ENCODE data around the gene IPO7. TPM values are rescaled to one million over a fixed set of nuclear protein-coding genes. Genes with fewer than 3 reads are reported as not detected.

The IPO7 gene
- total RNA-seq, 2 donors from 2014 or later: 161 to 163 TPM

- H3K4me1 Mint-ChIP-seq: peaks cover 24% of the 10 kb centered on the region
- H3K9me3 Mint-ChIP-seq: no peaks in the 10 kb centered on the region
- H3K27me3 Mint-ChIP-seq (ENCODE audit: insufficient read depth): no peaks in the 10 kb centered on the region
- peak overlapping the region; percentile 93 for H3K27ac ChIP-seq (ENCODE audit: low read depth, low read length)
- H3K36me3 Mint-ChIP-seq (ENCODE audit: low read depth): peaks cover 20% of the 10 kb centered on the region
- H3K36me3 ChIP-seq (ENCODE audit: control insufficient read depth, insufficient read depth, low read length): peaks cover 32% of the 10 kb centered on the region
- peak overlapping the region; percentile 99 for H3K4me3 Mint-ChIP-seq
- H3K4me3 ChIP-seq (ENCODE audit: low read length): peak overlapping the region; percentile 96
- no peak for DNase-seq
- no peaks in the 10 kb centered on the region for H3K27me3 ChIP-seq (ENCODE audit: control insufficient read depth, insufficient read depth, low read length, poor library complexity, severe bottlenecking)
- H3K4me1 ChIP-seq (ENCODE audit: control insufficient read depth, insufficient read depth, low read length): no peaks in the 10 kb centered on the region
- WGBS, 2 experiments (ENCODE audit: insufficient coverage in 1 of 2, insufficient read length in 1 of 2): 11 to 12% methylated on average over 9 to 10 of the region's 10 CpGs
- no peak for TF ChIP-seq CTCF (conservative IDR thresholded peaks at IDR 0.05)
- peak overlapping the region; percentile 96 for H3K27ac Mint-ChIP-seq
- H3K9ac ChIP-seq (ENCODE audit: extremely low read depth, low read length, poor library complexity, severe bottlenecking): peak overlapping the region; percentile 94
- no peaks in the 10 kb centered on the region for H3K9me3 ChIP-seq (ENCODE audit: control insufficient read depth, low read length)
These were observed 961 bp downstream of the IPO7 start for GRCh38 chr11:9385327-9385899.

GRCh38 chr11:9386086-9386485 is 1.6 kb downstream of the IPO7 start:
- Histone ChIP-seq H3K36me3 (ENCODE audit: control insufficient read depth, insufficient read depth, low read length) (peaks cover 38% of the 10 kb centered on the region), H3K9ac (ENCODE audit: extremely low read depth, low read length, poor library complexity, severe bottlenecking) (peak overlapping the region; percentile 94), H3K27me3 (ENCODE audit: control insufficient read depth, insufficient read depth, low read length, poor library complexity, severe bottlenecking) (no peaks in the 10 kb centered on the region), H3K27ac (ENCODE audit: low read depth, low read length) (no peak overlapping the region), H3K9me3 (ENCODE audit: control insufficient read depth, low read length) (no peaks in the 10 kb centered on the region), H3K4me1 (ENCODE audit: control insufficient read depth, insufficient read depth, low read length) (no peaks in the 10 kb centered on the region), H3K4me3 (ENCODE audit: low read length) (peak overlapping the region; percentile 96)
- Mint-ChIP-seq H3K4me3 (peak overlapping the region; percentile 99), H3K27ac (no peak overlapping the region), H3K4me1 (peaks cover 17% of the 10 kb centered on the region), H3K27me3 (ENCODE audit: insufficient read depth) (no peaks in the 10 kb centered on the region), H3K9me3 (no peaks in the 10 kb centered on the region), H3K36me3 (ENCODE audit: low read depth) (peaks cover 22% of the 10 kb centered on the region)
- no peak for TF ChIP-seq CTCF (conservative IDR thresholded peaks at IDR 0.05)
- WGBS, 2 experiments (ENCODE audit: insufficient coverage in 1 of 2, insufficient read length in 1 of 2): 80 to 90% methylated on average over 1 of the region's 2 CpGs
- DNase-seq: no peak

GRCh38 chr11:9386901-9387300 is 2.4 kb downstream of the IPO7 start:
- Histone ChIP-seq H3K36me3 (ENCODE audit: control insufficient read depth, insufficient read depth, low read length) (peaks cover 42% of the 10 kb centered on the region), H3K9ac (ENCODE audit: extremely low read depth, low read length, poor library complexity, severe bottlenecking) (no peak overlapping the region), H3K27me3 (ENCODE audit: control insufficient read depth, insufficient read depth, low read length, poor library complexity, severe bottlenecking) (no peaks in the 10 kb centered on the region), H3K27ac (ENCODE audit: low read depth, low read length) (no peak overlapping the region), H3K9me3 (ENCODE audit: control insufficient read depth, low read length) (no peaks in the 10 kb centered on the region), H3K4me1 (ENCODE audit: control insufficient read depth, insufficient read depth, low read length) (no peaks in the 10 kb centered on the region), H3K4me3 (ENCODE audit: low read length) (peak overlapping the region; percentile 96)
- DNase-seq: no peak
- TF ChIP-seq CTCF (conservative IDR thresholded peaks at IDR 0.05): no peak
- Mint-ChIP-seq H3K4me3 (peak overlapping the region; percentile 99), H3K36me3 (ENCODE audit: low read depth) (peaks cover 24% of the 10 kb centered on the region), H3K4me1 (peaks cover 17% of the 10 kb centered on the region), H3K9me3 (no peaks in the 10 kb centered on the region), H3K27me3 (ENCODE audit: insufficient read depth) (no peaks in the 10 kb centered on the region), H3K27ac (no peak overlapping the region)
- 100% methylated on average over 1 of the region's 1 CpG; no CpG with 5 or more reads in 1 of the 2 experiments for WGBS, 2 experiments (ENCODE audit: insufficient coverage in 1 of 2, insufficient read length in 1 of 2)

Data from endodermal cell (in vitro differentiated cells).